Astrocyte (in vitro differentiated cells and primary cell): ENCODE measurements around the gene RALBP1. TPM values are rescaled to one million over a fixed set of nuclear protein-coding genes. Genes with fewer than 3 reads are reported as not detected.

Experiments used
- DNase-seq: peaks from one replicate; pipeline ENCODE4 v3.0.0-alpha.2; 2010; ENCODE audit warnings: low read depth
- FAIRE-seq: peaks from 2 replicates; lab custom pipeline; 2011; peaks lifted over from hg19 to GRCh38; lab: Jason Lieb, UNC
- H2AFZ ChIP-seq: 2 replicates; pipeline ENCODE4 v1.6.0; 2012; ENCODE audit warnings: low read depth, low read length, inconsistent platforms
- H3K27ac ChIP-seq: 2 replicates; pipeline ENCODE4 v1.5.1; 2011; ENCODE audit warnings: low read depth, low read length, inconsistent platforms
- H3K27me3 ChIP-seq: 2 replicates; pipeline ENCODE4 v1.6.0; 2011; ENCODE audit warnings: low read length, inconsistent platforms; ENCODE audit not compliant: insufficient read depth
- H3K36me3 ChIP-seq: 2 replicates; pipeline ENCODE4 v1.5.1; 2011; ENCODE audit warnings: low read length, inconsistent platforms; ENCODE audit not compliant: insufficient read depth
- H3K4me1 ChIP-seq: 2 replicates; pipeline ENCODE4 v1.5.1; 2011; ENCODE audit warnings: low read length, inconsistent platforms; ENCODE audit not compliant: insufficient read depth
- H3K4me2 ChIP-seq: 2 replicates; pipeline ENCODE4 v1.6.0; 2012; ENCODE audit warnings: low read length, inconsistent platforms
- H3K4me3 ChIP-seq: 2 replicates; pipeline ENCODE4 v1.5.1; 2011; ENCODE audit warnings: low read depth, mild to moderate bottlenecking, low read length, inconsistent platforms; ENCODE audit not compliant: insufficient read depth
- H3K79me2 ChIP-seq: 2 replicates; pipeline ENCODE4 v1.6.0; 2012; ENCODE audit warnings: mild to moderate bottlenecking, low read length, inconsistent platforms; ENCODE audit not compliant: insufficient read depth
- H3K9ac ChIP-seq: 2 replicates; pipeline ENCODE4 v1.6.0; 2012; ENCODE audit warnings: mild to moderate bottlenecking, low read length, inconsistent platforms
- H3K9me3 ChIP-seq: 2 replicates; pipeline ENCODE4 v1.5.1; 2012; ENCODE audit warnings: low read depth, mild to moderate bottlenecking, low read length, inconsistent platforms; ENCODE audit not compliant: insufficient read depth
- H4K20me1 ChIP-seq: 2 replicates; pipeline ENCODE4 v1.6.0; 2012; ENCODE audit warnings: low read length, inconsistent platforms; ENCODE audit not compliant: insufficient read depth
- H3K27ac Mint-ChIP-seq: one replicate; pipeline ENCODE4 v1.8.0; 2021; ENCODE audit warnings: mild to moderate bottlenecking, mixed read lengths; ENCODE audit not compliant: unreplicated experiment
- H3K27me3 Mint-ChIP-seq: one replicate; pipeline ENCODE4 v1.8.0; 2021; ENCODE audit warnings: low read depth, mixed read lengths; ENCODE audit not compliant: unreplicated experiment
- H3K36me3 Mint-ChIP-seq: one replicate; pipeline ENCODE4 v1.8.0; 2021; ENCODE audit warnings: low read depth, mixed read lengths; ENCODE audit not compliant: unreplicated experiment
- H3K4me1 Mint-ChIP-seq: one replicate; pipeline ENCODE4 v1.8.0; 2021; ENCODE audit warnings: low read depth, mixed read lengths; ENCODE audit not compliant: unreplicated experiment
- H3K4me3 Mint-ChIP-seq: one replicate; pipeline ENCODE4 v1.8.0; 2021; ENCODE audit warnings: mild to moderate bottlenecking, moderate library complexity, mixed read lengths; ENCODE audit not compliant: unreplicated experiment
- H3K9me3 Mint-ChIP-seq: one replicate; pipeline ENCODE4 v1.8.0; 2021; ENCODE audit warnings: mild to moderate bottlenecking, mixed read lengths; ENCODE audit not compliant: unreplicated experiment
- CTCF ChIP-seq: IDR thresholded peaks from 2 replicates; pipeline ENCODE4 v1.5.1; 2011; ENCODE audit warnings: low read depth, mild to moderate bottlenecking, inconsistent platforms, low read length, moderate library complexity; ENCODE audit not compliant: insufficient read depth
- EZH2 ChIP-seq: IDR thresholded peaks from 2 replicates; pipeline ENCODE4 v1.6.1; 2012; ENCODE audit warnings: mild to moderate bottlenecking, low read length, inconsistent platforms; ENCODE audit not compliant: insufficient read depth
- total RNA-seq: library from RNA; stranded (reverse); gene quantifications from 2 replicates; pipeline ENCODE4 v1.2.1, GENCODE V29; 2021

Gene RALBP1
- total RNA-seq, 1 donor from 2014 or later = 57.5 TPM

- Mint-ChIP-seq H3K27me3 (no peaks in the 10 kb centered on the region), H3K36me3 (peaks cover 38% of the 10 kb centered on the region), H3K4me3 (no peak overlapping the region), H3K27ac (no peak overlapping the region), H3K9me3 (no peaks in the 10 kb centered on the region), H3K4me1 (peaks cover 15% of the 10 kb centered on the region)
- H4K20me1 ChIP-seq = peaks cover 7% of the 10 kb centered on the region
- no peak for TF ChIP-seq CTCF
- H3K9me3 ChIP-seq = no peaks in the 10 kb centered on the region
- no peak overlapping the region for H3K27ac ChIP-seq
- H3K4me2 ChIP-seq = no peak overlapping the region
- no peak overlapping the region for H3K4me3 ChIP-seq
- no peak for FAIRE-seq
- no peaks in the 10 kb centered on the region for H3K27me3 ChIP-seq
- no peak overlapping the region for H3K9ac ChIP-seq
- H3K36me3 ChIP-seq = peaks cover 3% of the 10 kb centered on the region
- H2AFZ ChIP-seq = no peak overlapping the region
- H3K79me2 ChIP-seq = no peaks in the 10 kb centered on the region
- peaks cover 13% of the 10 kb centered on the region for H3K4me1 ChIP-seq
- DNase-seq = no peak
These were observed 61.2 kb downstream of the RALBP1 start for GRCh38 chr18:9536354-9537152.

- Histone ChIP-seq H3K4me3 (no peak overlapping the region), H3K9me3 (no peaks in the 10 kb centered on the region), H3K27ac (no peak overlapping the region), H3K4me1 (peaks cover 13% of the 10 kb centered on the region), H3K36me3 (peaks cover 3% of the 10 kb centered on the region), H4K20me1 (peaks cover 7% of the 10 kb centered on the region), H3K9ac (no peak overlapping the region), H3K79me2 (no peaks in the 10 kb centered on the region), H2AFZ (no peak overlapping the region), H3K4me2 (no peak overlapping the region), H3K27me3 (no peaks in the 10 kb centered on the region)
- Mint-ChIP-seq H3K4me1 (peaks cover 8% of the 10 kb centered on the region), H3K36me3 (peaks cover 32% of the 10 kb centered on the region), H3K27ac (no peak overlapping the region), H3K4me3 (no peak overlapping the region), H3K27me3 (no peaks in the 10 kb centered on the region), H3K9me3 (no peaks in the 10 kb centered on the region)
- FAIRE-seq = no peak
- no peak for DNase-seq
- TF ChIP-seq EZH2 (no peak), CTCF (no peak)
These were observed 62.4 kb downstream of the RALBP1 start for GRCh38 chr18:9537677-9538076.

GRCh38 chr18:9539283-9539682 is 64.0 kb downstream of the RALBP1 start:
- Histone ChIP-seq H2AFZ (no peak overlapping the region), H3K36me3 (peaks cover 2% of the 10 kb centered on the region), H4K20me1 (peaks cover 11% of the 10 kb centered on the region), H3K9me3 (no peaks in the 10 kb centered on the region), H3K27ac (no peak overlapping the region), H3K4me1 (peaks cover 13% of the 10 kb centered on the region), H3K27me3 (no peaks in the 10 kb centered on the region), H3K4me3 (no peak overlapping the region), H3K9ac (peak overlapping the region; percentile 24), H3K4me2 (peak overlapping the region; percentile 60), H3K79me2 (no peaks in the 10 kb centered on the region)
- no peaks in the 10 kb centered on the region for H3K9me3 Mint-ChIP-seq
- H3K4me1 Mint-ChIP-seq = peaks cover 8% of the 10 kb centered on the region
- peak; percentile 79 for DNase-seq
- no peak for FAIRE-seq
- no peak overlapping the region for H3K4me3 Mint-ChIP-seq
- H3K27me3 Mint-ChIP-seq = no peaks in the 10 kb centered on the region
- TF ChIP-seq CTCF (no peak), EZH2 (no peak)
- no peak overlapping the region for H3K27ac Mint-ChIP-seq
- H3K36me3 Mint-ChIP-seq = peaks cover 27% of the 10 kb centered on the region
